ENCODE results near the gene CD164L2.

GRCh38 chr1:27342778-27343638, 40.1 kb downstream of the CD164L2 start:
- TF ChIP-seq CTCF (conservative IDR thresholded peaks at IDR 0.05; ENCODE audit: low read length) (no peak), EZH2phosphoT487 (IDR thresholded peaks at IDR 0.05; ENCODE audit: borderline replicate concordance) (no peak)

All from Loucy (cell line).